Left ventricle myocardium inferior (tissue), 1 donor: Measurements from ENCODE around the gene MTX1. TPM values are rescaled to one million over a fixed set of nuclear protein-coding genes. Genes with fewer than 3 reads are reported as not detected.
A peak's percentile ranks its signal among the peaks of the same experiment; 100 is the strongest.

ENCODE experiments used
- DNase-seq: peaks from one replicate; pipeline ENCODE4 v3.0.0-alpha.2; 2020
- H3K27ac ChIP-seq: fragments of 200-600 bp; replicated peaks from 2 replicates; pipeline ENCODE4 v1.8.0; 2021
- H3K27me3 ChIP-seq: fragments of 200-600 bp; 2 replicates; pipeline ENCODE4 v1.8.0; 2021; ENCODE audit warnings: low read depth
- H3K36me3 ChIP-seq: fragments of 200-600 bp; 2 replicates; pipeline ENCODE4 v1.8.0; 2021
- H3K4me1 ChIP-seq: fragments of 200-600 bp; 2 replicates; pipeline ENCODE4 v1.8.0; 2021
- H3K4me3 ChIP-seq: fragments of 200-600 bp; 2 replicates; pipeline ENCODE4 v1.8.0; 2021; ENCODE audit warnings: mild to moderate bottlenecking, moderate library complexity
- H3K9me3 ChIP-seq: fragments of 200-600 bp; replicated peaks from 2 replicates; pipeline ENCODE4 v1.8.0; 2021
- CTCF ChIP-seq: fragments of 200-600 bp; IDR thresholded peaks from 2 replicates; pipeline ENCODE4 v1.8.0; 2021; ENCODE audit warnings: antibody characterized with exemption, mild to moderate bottlenecking, borderline replicate concordance
- intact Hi-C: fragments of 100-400 bp; cut with micrococcal nuclease; formaldehyde crosslinking; loops from one replicate; pipeline ENCODE4 v1.11.0; 2022
- total RNA-seq: library from RNA; stranded (reverse); fragmentation: NEBNext Ultra II Directional; extraction: Animal tissue kit (Norgen Biotek cat#: 25700); gene quantifications from one replicate; pipeline ENCODE4 v1.2.1, GENCODE V29; 2021
- donor health status: DM: no; HTN: yes; CAD: no; lungs with severe emphysema.

The MTX1 gene
- total RNA-seq, 1 donor from 2014 or later = 18.0 TPM

- no peak for TF ChIP-seq CTCF
- intact Hi-C loops = loop anchor here (5.0 kb wide), 1 partner anchor 77 kb away; no protein-coding TSS in a partner anchor
- Histone ChIP-seq H3K4me1 (peaks cover 64% of the 10 kb centered on the region), H3K27me3 (peaks cover 11% of the 10 kb centered on the region), H3K36me3 (peaks cover 23% of the 10 kb centered on the region), H3K9me3 (peaks cover 4% of the 10 kb centered on the region), H3K4me3 (no peak overlapping the region), H3K27ac (no peak overlapping the region)
- DNase-seq = no peak
These were observed 39.0 kb upstream of the MTX1 start for GRCh38 chr1:155169541-155169940.

- Histone ChIP-seq H3K4me3 (no peak overlapping the region), H3K4me1 (peaks cover 66% of the 10 kb centered on the region), H3K27me3 (peaks cover 18% of the 10 kb centered on the region), H3K27ac (no peak overlapping the region), H3K36me3 (peaks cover 23% of the 10 kb centered on the region), H3K9me3 (no peaks in the 10 kb centered on the region)
- TF ChIP-seq CTCF = no peak
- DNase-seq = no peak
- intact Hi-C loops = no loop called here
These were observed 38.3 kb upstream of the MTX1 start for GRCh38 chr1:155170101-155170785.

- intact Hi-C loops = no loop called here
- H3K36me3 ChIP-seq = peaks cover 23% of the 10 kb centered on the region
- no peaks in the 10 kb centered on the region for H3K9me3 ChIP-seq
- H3K27me3 ChIP-seq = peaks cover 24% of the 10 kb centered on the region
- no peak overlapping the region for H3K27ac ChIP-seq
- no peak for DNase-seq
- TF ChIP-seq CTCF = no peak
- H3K4me1 ChIP-seq = peaks cover 60% of the 10 kb centered on the region
- H3K4me3 ChIP-seq = no peak overlapping the region
These were observed 37.7 kb upstream of the MTX1 start for GRCh38 chr1:155170806-155171205.

- Histone ChIP-seq H3K36me3 (peaks cover 23% of the 10 kb centered on the region), H3K9me3 (no peaks in the 10 kb centered on the region), H3K4me3 (peak overlapping the region; percentile 93), H3K27me3 (peaks cover 27% of the 10 kb centered on the region), H3K27ac (peak overlapping the region; percentile 96), H3K4me1 (peaks cover 52% of the 10 kb centered on the region)
- no peak for DNase-seq
- intact Hi-C loops = no loop called here
- TF ChIP-seq CTCF = no peak
These were observed 36.4 kb upstream of the MTX1 start for GRCh38 chr1:155171836-155172731.

GRCh38 chr1:155172732-155173477 lies 35.6 kb upstream of the MTX1 start, which contains the start of gene KRTCAP2:
TSS of gene KRTCAP2 (minus strand) at chr1:155173304. CDS start at chr1:155173224, 80 bp downstream.
- intact Hi-C loops = no loop called here

More at GRCh38 chr1:155172732-155173477, 35.6 kb upstream of the MTX1 start, which contains the start of gene KRTCAP2:
- Histone ChIP-seq H3K36me3 (peaks cover 23% of the 10 kb centered on the region), H3K4me1 (peaks cover 44% of the 10 kb centered on the region), H3K4me3 (peak within 1 kb of the TSS; percentile 93), H3K27ac (peak within 1 kb of the TSS; percentile 96), H3K9me3 (no peaks in the 10 kb centered on the region), H3K27me3 (peaks cover 27% of the 10 kb centered on the region)
- TF ChIP-seq CTCF = peak; percentile 97
- DNase-seq = peak; percentile 94
